ENCODE results near the gene VCX3A. TPM values are rescaled to one million over a fixed set of nuclear protein-coding genes. Genes with fewer than 3 reads are reported as not detected.
"Not testable (repeated sequence)": the region's sequence is repeated elsewhere in the genome, so short reads cannot be mapped to it uniquely, and the experiment has no call there.

Gene VCX3A
- 1 to 10 TPM in 1 of 8 experiments, under 1 TPM in 3, not detected in 4; 0.38 to 1.5 (median 0.73) TPM for total RNA-seq

DNA sequence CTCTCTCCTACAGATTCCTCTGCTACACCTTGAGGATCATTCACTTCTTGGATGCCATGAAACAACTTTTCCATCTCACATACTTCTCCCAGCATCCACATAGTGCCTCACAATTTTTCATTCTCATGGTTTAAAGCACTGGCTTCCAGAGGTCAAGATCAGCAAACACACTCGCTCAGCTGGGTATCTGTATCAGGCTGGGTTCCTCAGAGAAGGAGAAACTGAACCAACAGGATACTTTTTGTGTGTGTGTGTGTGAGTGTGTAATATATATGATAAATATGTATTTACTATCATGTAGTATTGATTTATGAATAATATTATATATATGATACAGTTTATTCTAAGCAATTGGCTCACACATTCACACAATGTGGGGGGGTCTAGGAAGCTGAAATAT lies at the start of gene VCX3A:
Gene VCX3A, minus strand, starts transcription at position 101 of the 400 bp plus-strand sequence. CDS start 621 bp downstream, outside the sequence.
- in situ Hi-C loops (cut with MboI; ENCODE audit: low pct_unique_long_range_greater_than_20kb in 2 of 9, low sequenced_read_pairs in 9 of 9, unreplicated experiment in 9 of 9); H3K4me3 ChIP-seq; H3K27ac ChIP-seq; H3K4me1 ChIP-seq (replicated peaks in 1 of 2); ATAC-seq (replicated peaks in 6 of 8): not testable (repeated sequence)
- WGBS, 10 experiments: no CpG with 5 or more reads among the region's 1 CpG

DNA sequence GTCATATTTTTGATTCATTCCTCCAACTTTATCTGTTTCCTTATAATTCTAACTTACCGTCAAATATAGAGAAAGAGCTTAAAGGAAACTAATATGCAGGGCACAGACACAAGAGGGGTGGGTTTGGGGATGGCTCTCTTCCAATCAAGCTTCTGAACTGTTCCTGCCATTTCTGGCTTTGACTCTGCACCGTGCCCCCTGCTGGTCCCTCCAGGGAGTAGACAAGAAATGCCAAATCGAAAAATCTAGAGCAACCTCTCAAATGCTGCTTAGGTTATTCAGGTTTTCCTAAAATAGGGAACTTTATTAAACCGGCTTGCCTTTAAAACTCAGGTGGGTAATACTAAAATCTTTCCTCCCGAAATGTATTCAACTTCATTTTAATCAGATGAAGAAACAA lies 39.8 kb upstream of the VCX3A start:
- Histone ChIP-seq H3K4me1 (replicated peaks in 1 of 2) (no peaks in the 10 kb centered on the region), H3K27ac (no peak overlapping the region), H3K4me3 (no peak overlapping the region)
- WGBS, 10 experiments: 0 to 100% (median 80%) methylated on average over 1 to 5 of the region's 5 CpGs; no CpG with 5 or more reads in 3 of the 10 experiments
- in situ Hi-C loops (cut with MboI; ENCODE audit: low pct_unique_long_range_greater_than_20kb in 2 of 9, low sequenced_read_pairs in 9 of 9, unreplicated experiment in 9 of 9): no loop called here
- no peak for ATAC-seq (replicated peaks in 6 of 8)

DNA sequence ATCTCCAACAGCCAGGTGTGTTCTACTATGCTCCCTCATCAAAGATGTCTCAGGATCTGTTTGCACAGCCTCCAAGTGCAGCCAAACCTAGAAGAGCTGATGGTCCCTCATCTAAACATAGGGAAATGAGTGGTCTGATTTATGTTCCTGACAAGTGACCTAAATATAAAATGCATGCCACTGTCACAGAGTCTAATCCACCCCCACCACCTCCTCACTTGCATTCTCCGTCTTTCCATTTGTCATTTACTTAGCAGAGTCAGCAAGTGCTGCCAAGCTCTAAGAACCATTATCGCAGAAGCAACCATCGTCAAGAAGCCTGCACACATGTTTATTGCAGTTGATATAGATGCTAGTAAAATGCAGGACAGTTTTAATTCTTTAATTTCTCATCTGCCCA lies 33.1 kb upstream of the VCX3A start:
- Histone ChIP-seq H3K4me3 (no peak overlapping the region), H3K27ac (no peak overlapping the region), H3K4me1 (replicated peaks in 1 of 2) (peaks cover 0 to 8% of the 10 kb centered on the region in 2 donors)
- in situ Hi-C loops (cut with MboI; ENCODE audit: low pct_unique_long_range_greater_than_20kb in 2 of 9, low sequenced_read_pairs in 9 of 9, unreplicated experiment in 9 of 9): no loop called here
- WGBS, 10 experiments: 10% methylated on average over 2 of the region's 3 CpGs; no CpG with 5 or more reads in 9 of the 10 experiments
- ATAC-seq (replicated peaks in 6 of 8): peak in 5 of 8 experiments; percentile 32 to 79 (median 67)

DNA sequence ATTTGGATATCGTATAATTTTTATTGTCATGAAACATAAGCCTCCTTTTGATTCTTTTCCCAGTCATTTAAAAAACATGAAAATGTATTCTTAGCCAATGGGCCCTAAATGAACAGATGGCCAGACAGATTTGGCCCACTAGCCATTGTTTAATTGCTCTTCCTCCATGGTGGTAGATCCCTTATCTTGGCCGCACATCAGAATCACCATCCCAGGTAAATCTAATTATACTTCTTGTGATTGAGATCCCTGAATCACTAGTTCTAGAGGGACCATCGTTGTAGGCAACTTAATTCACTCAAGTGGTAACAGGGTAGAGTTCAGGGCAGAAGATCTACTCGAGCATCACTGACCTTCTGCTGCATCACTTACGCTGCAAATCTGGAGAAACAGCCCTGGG lies 24.1 kb upstream of the VCX3A start:
- in situ Hi-C loops (cut with MboI; ENCODE audit: low pct_unique_long_range_greater_than_20kb in 2 of 9, low sequenced_read_pairs in 9 of 9, unreplicated experiment in 9 of 9): no loop called here
- 5 to 100% (median 86%) methylated on average over 1 to 4 of the region's 5 CpGs; no CpG with 5 or more reads in 4 of the 10 experiments for WGBS, 10 experiments
- Histone ChIP-seq H3K27ac (no peak overlapping the region), H3K4me1 (replicated peaks in 1 of 2) (no peaks in the 10 kb centered on the region), H3K4me3 (no peak overlapping the region)
- ATAC-seq (replicated peaks in 6 of 8): no peak

DNA sequence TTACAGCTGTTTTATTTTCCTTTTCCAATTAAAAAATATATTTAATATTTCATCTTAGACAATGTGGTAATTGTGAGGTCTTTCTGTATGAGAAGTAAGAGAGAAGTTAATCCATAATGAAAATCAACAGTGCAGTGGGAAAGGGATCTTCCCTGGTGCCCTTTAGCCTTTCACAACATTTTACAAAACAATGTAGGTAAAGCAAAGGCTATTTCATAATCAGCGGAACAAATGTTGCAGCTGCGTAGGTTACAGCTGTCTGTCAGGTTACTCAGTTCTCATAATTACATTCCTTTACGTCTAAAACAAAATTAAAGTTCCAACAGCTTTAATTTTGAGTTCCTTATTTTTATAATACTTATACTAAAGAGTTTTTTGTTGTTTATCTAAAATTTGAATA lies 22.8 kb upstream of the VCX3A start:
- in situ Hi-C loops (cut with MboI; ENCODE audit: low pct_unique_long_range_greater_than_20kb in 2 of 9, low sequenced_read_pairs in 9 of 9, unreplicated experiment in 9 of 9): no loop called here
- ATAC-seq (replicated peaks in 6 of 8): no peak

DNA sequence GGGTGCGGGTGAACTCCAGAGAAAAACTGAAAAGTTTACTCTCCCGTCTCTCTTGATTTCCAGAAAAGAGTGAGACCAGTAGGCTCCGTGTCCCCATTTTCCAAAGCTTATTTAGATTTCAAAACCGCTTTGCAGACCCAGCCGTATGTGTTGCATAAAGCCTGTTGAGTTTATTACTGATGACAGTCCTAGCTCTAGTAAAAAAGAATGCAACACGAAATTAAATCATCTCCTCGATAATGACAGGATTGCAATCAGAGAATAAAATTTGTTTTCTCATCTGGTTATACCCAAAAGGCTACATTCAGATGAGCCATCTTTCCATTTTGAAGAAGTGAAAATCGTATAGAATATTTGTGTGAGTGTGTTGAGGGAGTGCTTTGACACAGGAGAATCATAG lies 16.1 kb upstream of the VCX3A start:
- in situ Hi-C loops (cut with MboI; ENCODE audit: low pct_unique_long_range_greater_than_20kb in 2 of 9, low sequenced_read_pairs in 9 of 9, unreplicated experiment in 9 of 9): no loop called here
- Histone ChIP-seq H3K4me1 (replicated peaks in 1 of 2) (no peaks in the 10 kb centered on the region), H3K4me3 (no peak overlapping the region), H3K27ac (no peak overlapping the region)
- ATAC-seq (replicated peaks in 6 of 8): no peak
- WGBS, 10 experiments: 13 to 82% (median 77%) methylated on average over 4 to 8 of the region's 8 CpGs; no CpG with 5 or more reads in 6 of the 10 experiments

More for the DNA sequence above, 22.8 kb upstream of the VCX3A start:
- H3K4me1 ChIP-seq (replicated peaks in 1 of 2): no peaks in the 10 kb centered on the region
- WGBS, 10 experiments: 31 to 100% (median 94%) methylated on average over 2 to 3 of the region's 3 CpGs; no CpG with 5 or more reads in 6 of the 10 experiments
- no peak overlapping the region for H3K27ac ChIP-seq
- H3K4me3 ChIP-seq: no peak overlapping the region

DNA sequence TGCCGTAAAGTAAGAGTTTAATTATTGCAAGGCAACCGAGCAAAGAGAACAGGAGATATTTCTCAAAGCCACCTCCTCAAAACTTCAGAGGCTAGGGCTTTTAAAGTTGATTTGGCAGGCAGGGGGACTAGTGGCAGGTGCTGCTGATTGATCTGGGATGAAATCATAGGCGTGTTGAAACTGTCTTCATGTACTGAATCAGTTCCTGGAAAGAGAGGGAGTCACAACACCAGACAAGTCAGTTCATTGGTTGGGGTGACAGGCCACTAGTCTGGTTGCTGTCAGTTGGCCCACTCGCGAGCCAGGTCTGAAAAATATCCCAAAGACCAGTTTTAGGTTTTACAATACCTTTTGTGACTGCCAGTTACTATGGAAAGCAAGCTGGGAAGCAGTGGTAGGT lies 10.8 kb upstream of the VCX3A start:
- in situ Hi-C loops (cut with MboI; ENCODE audit: low pct_unique_long_range_greater_than_20kb in 2 of 9, low sequenced_read_pairs in 9 of 9, unreplicated experiment in 9 of 9): no loop called here
- Histone ChIP-seq H3K4me3 (no peak overlapping the region), H3K27ac (no peak overlapping the region), H3K4me1 (replicated peaks in 1 of 2) (no peaks in the 10 kb centered on the region)
- no peak for ATAC-seq (replicated peaks in 6 of 8)
- 77% methylated on average over 5 of the region's 5 CpGs; no CpG with 5 or more reads in 9 of the 10 experiments for WGBS, 10 experiments

DNA sequence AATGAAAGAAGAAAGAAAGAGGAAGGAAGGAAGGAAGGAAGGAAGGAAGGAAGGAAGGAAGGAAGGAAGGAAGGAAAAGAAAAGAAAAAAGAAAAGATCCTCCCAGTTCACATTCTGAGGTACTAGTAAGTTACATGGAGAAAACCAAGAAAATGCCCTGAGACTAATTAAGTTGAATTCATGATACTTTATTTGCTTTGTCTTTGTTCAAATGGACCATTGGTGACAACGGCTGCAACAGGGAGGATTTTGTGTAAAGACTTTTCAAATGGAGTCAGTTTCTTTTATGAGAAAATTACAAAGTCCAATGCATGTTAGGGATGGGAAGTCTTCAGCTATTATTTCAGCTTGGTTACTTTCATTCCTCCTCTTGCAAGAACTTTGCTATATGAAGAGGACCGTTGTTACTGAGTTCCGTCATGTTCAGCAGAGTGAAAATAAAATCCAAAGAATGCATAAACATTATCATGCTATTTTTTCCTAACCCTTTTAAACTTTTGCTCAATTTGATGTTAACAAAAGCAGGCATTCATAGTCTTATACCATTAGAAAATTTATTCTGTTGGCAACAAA lies 8.3 kb downstream of the VCX3A start:
- in situ Hi-C loops (cut with MboI; ENCODE audit: low pct_unique_long_range_greater_than_20kb in 2 of 9, low sequenced_read_pairs in 9 of 9, unreplicated experiment in 9 of 9): no loop called here
- peaks cover 0 to 3% of the 10 kb centered on the region in 2 donors for H3K4me1 ChIP-seq (replicated peaks in 1 of 2)
- peak in 3 of 8 experiments; percentile 20 to 50 (median 30) for ATAC-seq (replicated peaks in 6 of 8)
- no peak overlapping the region for H3K4me3 ChIP-seq
- H3K27ac ChIP-seq: peak overlapping the region in 1 of 2 donors; percentile 54
- WGBS, 10 experiments: 20 to 67% (median 47%) methylated on average over 1 to 3 of the region's 3 CpGs; no CpG with 5 or more reads in 4 of the 10 experiments

DNA sequence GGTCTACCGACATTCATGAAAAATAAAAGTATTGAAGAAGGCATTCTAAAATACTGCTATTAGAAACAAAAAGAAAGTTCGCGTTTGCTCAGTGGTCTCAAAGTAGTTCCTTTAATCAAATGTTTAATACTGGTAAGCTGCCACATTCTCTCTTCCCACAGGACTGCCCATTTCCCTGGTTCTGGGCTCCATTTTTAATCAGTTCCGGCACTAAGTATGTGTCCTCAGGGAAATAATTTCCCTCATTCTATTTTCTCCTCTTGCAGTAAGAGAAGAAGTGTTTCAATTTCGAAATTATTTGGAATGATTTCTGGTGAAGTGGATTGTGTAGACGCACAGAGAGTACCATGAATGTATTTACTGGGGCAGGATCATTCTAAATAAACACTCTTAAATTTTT lies 17.5 kb downstream of the VCX3A start:
- Histone ChIP-seq H3K4me1 (replicated peaks in 1 of 2) (no peaks in the 10 kb centered on the region), H3K27ac (no peak overlapping the region), H3K4me3 (no peak overlapping the region)
- ATAC-seq (replicated peaks in 6 of 8): no peak
- whole genome bisulfite sequencing, 10 experiments: 0 to 100% (median 91%) methylated on average over 2 to 4 of the region's 6 CpGs; no CpG with 5 or more reads in 2 of the 10 experiments
- in situ Hi-C loops (cut with MboI; ENCODE audit: low pct_unique_long_range_greater_than_20kb in 2 of 9, low sequenced_read_pairs in 9 of 9, unreplicated experiment in 9 of 9): no loop called here

DNA sequence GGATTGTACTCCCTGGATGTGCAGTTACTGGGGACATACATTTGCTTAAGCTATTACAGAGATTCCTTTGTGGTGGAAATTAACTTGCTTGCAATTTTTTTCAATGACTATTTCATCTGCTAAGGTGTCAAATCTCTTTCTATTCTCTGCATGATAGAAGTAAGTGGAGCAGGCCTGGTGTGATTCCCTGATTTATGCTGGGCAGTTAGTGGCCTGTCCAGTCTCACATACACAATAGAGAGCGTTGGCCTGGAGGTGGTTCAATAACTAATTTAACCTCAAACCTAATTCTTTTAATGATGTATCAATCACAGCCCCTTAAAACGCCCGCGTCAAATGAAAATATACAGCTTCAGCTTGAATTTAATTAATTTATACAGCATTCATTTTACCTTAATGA lies 28.5 kb downstream of the VCX3A start:
- peaks cover 3 to 9% of the 10 kb centered on the region in 2 donors for H3K4me1 ChIP-seq (replicated peaks in 1 of 2)
- in situ Hi-C loops (cut with MboI; ENCODE audit: low pct_unique_long_range_greater_than_20kb in 2 of 9, low sequenced_read_pairs in 9 of 9, unreplicated experiment in 9 of 9): no loop called here
- peak in 5 of 8 experiments; percentile 39 to 71 (median 56) for ATAC-seq (replicated peaks in 6 of 8)
- WGBS, 10 experiments: 5 to 93% (median 33%) methylated on average over 3 of the region's 4 CpGs; no CpG with 5 or more reads in 7 of the 10 experiments
- H3K4me3 ChIP-seq: no peak overlapping the region
- no peak overlapping the region for H3K27ac ChIP-seq

DNA sequence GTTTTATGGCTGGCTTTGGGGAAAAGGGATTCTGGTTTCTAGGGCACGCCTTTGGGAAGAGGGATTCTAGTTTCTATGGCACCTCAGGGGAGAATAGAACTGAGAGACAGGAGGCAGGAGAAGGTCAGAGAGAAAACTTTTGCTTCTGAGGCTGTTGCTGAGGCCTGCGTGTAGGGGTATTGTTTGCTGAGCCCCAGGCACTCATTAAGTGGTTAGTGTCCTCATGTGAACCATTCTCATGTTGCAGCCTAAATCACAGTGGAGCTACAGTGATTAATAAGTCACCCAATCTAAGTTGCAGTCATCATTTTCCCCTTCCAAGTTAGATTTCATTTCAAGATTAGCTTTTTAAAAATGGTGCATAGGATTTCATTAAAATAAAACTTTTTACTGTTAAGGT lies 29.0 kb downstream of the VCX3A start:
- no peak for ATAC-seq (replicated peaks in 6 of 8)
- H3K4me3 ChIP-seq: no peak overlapping the region
- no peak overlapping the region for H3K27ac ChIP-seq
- in situ Hi-C loops (cut with MboI; ENCODE audit: low pct_unique_long_range_greater_than_20kb in 2 of 9, low sequenced_read_pairs in 9 of 9, unreplicated experiment in 9 of 9): no loop called here
- 47% methylated on average over 2 of the region's 2 CpGs; no CpG with 5 or more reads in 9 of the 10 experiments for WGBS, 10 experiments
- H3K4me1 ChIP-seq (replicated peaks in 1 of 2): peaks cover 3 to 9% of the 10 kb centered on the region in 2 donors

DNA sequence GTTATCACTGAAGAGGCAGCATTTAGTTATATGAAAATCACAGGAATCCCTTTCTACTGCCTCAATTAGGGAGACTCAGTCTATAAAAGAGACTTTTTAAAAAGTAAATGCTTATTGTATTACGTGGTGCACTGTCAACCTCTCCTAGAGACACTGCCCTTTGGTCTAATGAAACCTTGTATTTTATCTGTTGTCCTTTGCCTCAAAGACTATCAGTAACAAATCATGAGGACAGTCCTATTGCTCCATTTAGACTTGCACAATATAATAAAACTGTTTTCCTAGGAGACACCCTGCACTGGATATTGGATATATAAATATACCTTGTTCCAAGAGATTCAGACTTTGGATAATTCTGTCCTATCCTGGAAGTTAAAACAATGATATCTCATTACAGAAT lies 34.2 kb downstream of the VCX3A start:
- no peak for ATAC-seq (replicated peaks in 6 of 8)
- WGBS, 10 experiments: 0 to 100% (median 0%) methylated on average over 1 of the region's 1 CpG; no CpG with 5 or more reads in 6 of the 10 experiments
- peaks cover 1 to 2% of the 10 kb centered on the region in 2 donors for H3K4me1 ChIP-seq (replicated peaks in 1 of 2)
- in situ Hi-C loops (cut with MboI; ENCODE audit: low pct_unique_long_range_greater_than_20kb in 2 of 9, low sequenced_read_pairs in 9 of 9, unreplicated experiment in 9 of 9): no loop called here
- no peak overlapping the region for H3K27ac ChIP-seq
- H3K4me3 ChIP-seq: no peak overlapping the region

DNA sequence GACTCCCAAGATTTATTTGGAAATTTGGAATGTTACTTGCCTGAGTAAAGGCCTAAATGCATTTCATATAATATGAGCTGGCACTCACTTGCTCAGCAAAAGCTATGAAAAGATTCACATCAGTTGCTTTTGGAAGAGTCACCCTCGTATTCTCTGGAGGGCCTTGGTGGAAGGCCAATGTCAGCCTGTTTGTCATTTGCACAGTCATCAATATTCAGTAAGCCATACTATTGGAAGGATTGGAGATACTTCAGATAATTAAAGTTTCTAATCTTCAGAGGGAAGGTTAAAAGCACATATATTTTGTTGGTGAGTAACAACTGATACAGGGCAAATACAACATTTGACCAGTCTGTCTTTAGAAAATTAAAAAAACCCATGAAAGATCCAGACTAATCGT lies 36.6 kb downstream of the VCX3A start:
- WGBS, 10 experiments: 0 to 100% (median 76%) methylated on average over 1 to 2 of the region's 2 CpGs; no CpG with 5 or more reads in 5 of the 10 experiments
- no peak for ATAC-seq (replicated peaks in 6 of 8)
- Histone ChIP-seq H3K27ac (no peak overlapping the region), H3K4me1 (replicated peaks in 1 of 2) (no peaks in the 10 kb centered on the region), H3K4me3 (no peak overlapping the region)
- in situ Hi-C loops (cut with MboI; ENCODE audit: low pct_unique_long_range_greater_than_20kb in 2 of 9, low sequenced_read_pairs in 9 of 9, unreplicated experiment in 9 of 9): no loop called here

Data from motor neuron (in vitro differentiated cells).